ENCODE data around the gene RBBP8NL. TPM values are rescaled to one million over a fixed set of nuclear protein-coding genes. Genes with fewer than 3 reads are reported as not detected.

RBBP8NL gene
- total RNA-seq, 1 experiment from 2014 or later, result not detected

- Histone ChIP-seq H3K4me3 (ENCODE audit: low read depth, low read length, poor library complexity, severe bottlenecking) (no peak overlapping the region), H3K9me3 (ENCODE audit: low read depth, low read length, poor library complexity, severe bottlenecking) (no peaks in the 10 kb centered on the region), H3K36me3 (ENCODE audit: insufficient read depth, low read length, poor library complexity, severe bottlenecking) (no peaks in the 10 kb centered on the region), H3K4me1 (ENCODE audit: insufficient read depth, low read length, poor library complexity, severe bottlenecking) (peaks cover 6% of the 10 kb centered on the region), H3K27me3 (replicated peaks; ENCODE audit: insufficient read depth, low read depth, low read length, poor library complexity) (no peaks in the 10 kb centered on the region), H3K27ac (ENCODE audit: low read depth, low read length, poor library complexity, severe bottlenecking) (no peak overlapping the region)
- TF ChIP-seq EZH2 (IDR thresholded peaks at IDR 0.05; ENCODE audit: borderline replicate concordance, low read depth, low read length, poor library complexity, severe bottlenecking) (no peak), CTCF (conservative IDR thresholded peaks at IDR 0.05; ENCODE audit: low read depth, low read length) (no peak)
- intact Hi-C loops (cut with micrococcal nuclease; ENCODE audit: unreplicated experiment), result no loop called here
- BruUV-seq (replicated peaks), result no TSS peak
- no peak for DNase-seq (ENCODE audit: low spot score)
- ChIA-PET CTCF (no interaction called here), POLR2A (ENCODE audit: low non-redundant PET) (no interaction called here)
These were observed 18.7 kb downstream of the RBBP8NL start for GRCh38 chr20:62408640-62409039.

- BruUV-seq (replicated peaks), result no TSS peak
- intact Hi-C loops (cut with micrococcal nuclease; ENCODE audit: unreplicated experiment), result no loop called here
- TF ChIP-seq CTCF (conservative IDR thresholded peaks at IDR 0.05; ENCODE audit: low read depth, low read length), result no peak
- no peak for TF ChIP-seq EZH2 (IDR thresholded peaks at IDR 0.05; ENCODE audit: borderline replicate concordance, low read depth, low read length, poor library complexity, severe bottlenecking)
- ChIA-PET CTCF (no interaction called here), POLR2A (ENCODE audit: low non-redundant PET) (no interaction called here)
- Histone ChIP-seq H3K27ac (ENCODE audit: low read depth, low read length, poor library complexity, severe bottlenecking) (no peak overlapping the region), H3K9me3 (ENCODE audit: low read depth, low read length, poor library complexity, severe bottlenecking) (no peaks in the 10 kb centered on the region), H3K4me3 (ENCODE audit: low read depth, low read length, poor library complexity, severe bottlenecking) (no peak overlapping the region), H3K36me3 (ENCODE audit: insufficient read depth, low read length, poor library complexity, severe bottlenecking) (no peaks in the 10 kb centered on the region), H3K27me3 (replicated peaks; ENCODE audit: insufficient read depth, low read depth, low read length, poor library complexity) (no peaks in the 10 kb centered on the region), H3K4me1 (ENCODE audit: insufficient read depth, low read length, poor library complexity, severe bottlenecking) (peaks cover 6% of the 10 kb centered on the region)
- no peak for DNase-seq (ENCODE audit: low spot score)
These were observed 19.3 kb downstream of the RBBP8NL start for GRCh38 chr20:62408055-62408454.

GRCh38 chr20:62407221-62407992, 19.9 kb downstream of the RBBP8NL start, which contains the start of gene CABLES2:
TSS of gene CABLES2 (minus strand) at chr20:62407285. CDS start at chr20:62407276, 9 bp downstream.
- Histone ChIP-seq H3K4me1 (ENCODE audit: insufficient read depth, low read length, poor library complexity, severe bottlenecking) (peaks cover 6% of the 10 kb centered on the region), H3K4me3 (ENCODE audit: low read depth, low read length, poor library complexity, severe bottlenecking) (peak within 1 kb of the TSS; percentile 59), H3K9me3 (ENCODE audit: low read depth, low read length, poor library complexity, severe bottlenecking) (no peaks in the 10 kb centered on the region), H3K27ac (ENCODE audit: low read depth, low read length, poor library complexity, severe bottlenecking) (peak within 1 kb of the TSS; percentile 58), H3K27me3 (replicated peaks; ENCODE audit: insufficient read depth, low read depth, low read length, poor library complexity) (no peaks in the 10 kb centered on the region), H3K36me3 (ENCODE audit: insufficient read depth, low read length, poor library complexity, severe bottlenecking) (no peaks in the 10 kb centered on the region)
- intact Hi-C loops (cut with micrococcal nuclease; ENCODE audit: unreplicated experiment), result no loop called here
- CTCF ChIA-PET, result no interaction called here
- TF ChIP-seq CTCF (conservative IDR thresholded peaks at IDR 0.05; ENCODE audit: low read depth, low read length) (no peak), EZH2 (IDR thresholded peaks at IDR 0.05; ENCODE audit: borderline replicate concordance, low read depth, low read length, poor library complexity, severe bottlenecking) (no peak)
- DNase-seq (ENCODE audit: low spot score), result peak; percentile 98
- POLR2A ChIA-PET (ENCODE audit: low non-redundant PET), result no interaction called here
- no TSS peak for BruUV-seq (replicated peaks)
